ENCODE results near the gene OR7E24. TPM values are rescaled to one million over a fixed set of nuclear protein-coding genes. Genes with fewer than 3 reads are reported as not detected.
A peak's percentile ranks its signal among the peaks of the same experiment; 100 is the strongest.
"Not testable (repeated sequence)": the region's sequence is repeated elsewhere in the genome, so short reads cannot be mapped to it uniquely, and the experiment has no call there.

The OR7E24 gene
- not detected for polyA plus RNA-seq (2013, experiment 1 of 2; ENCODE audit: insufficient read length)
- not detected for polyA plus RNA-seq (2013, experiment 2 of 2; ENCODE audit: insufficient read length)

- DNase-seq = no peak
Observed at GRCh38 chr19:9250630-9251029, at the start of gene OR7E24. OR7E24 (plus strand) TSS chr19:9250930; CDS start chr19:9251044, 114 bp downstream.

GRCh38 chr19:9205501-9206113 lies 45.1 kb upstream of the OR7E24 start:
- DNase-seq = peak; percentile 64

- DNase-seq = no peak
Observed at GRCh38 chr19:9219489-9219888, 31.2 kb upstream of the OR7E24 start, which contains the start of gene OR7D4. OR7D4 (minus strand) TSS chr19:9219589; CDS start chr19:9214837, 4,752 bp downstream.

GRCh38 chr19:9251236-9251635 lies 506 bp downstream of the OR7E24 start:
- no peak for DNase-seq

- DNase-seq = not testable (repeated sequence)
Observed at GRCh38 chr19:9283485-9283884, 32.8 kb downstream of the OR7E24 start.

GRCh38 chr19:9289231-9289884 lies 38.6 kb downstream of the OR7E24 start:
- DNase-seq = no peak

GRCh38 chr19:9295411-9295849 lies 44.7 kb downstream of the OR7E24 start:
- peak; percentile 15 for DNase-seq

GRCh38 chr19:9296336-9296735 lies 45.6 kb downstream of the OR7E24 start:
- no peak for DNase-seq

Data from fibroblast of skin of scalp (primary cell).